GM21529 (cell line): ENCODE measurements around the gene OPCML.
A peak's percentile ranks its signal among the peaks of the same experiment; 100 is the strongest.

Experiments
- ATAC-seq: cut with Tn5 transposase; IDR thresholded peaks from one replicate; pipeline ENCODE4 v1.9.1; 2021; ENCODE audit not compliant: unreplicated experiment

Gene OPCML

GRCh38 chr11:133082841-133083488 lies 449.3 kb downstream of the OPCML start:
- peak; percentile 91 for ATAC-seq

GRCh38 chr11:133082453-133082781 lies 449.9 kb downstream of the OPCML start:
- ATAC-seq, result no peak

GRCh38 chr11:133081730-133082452 lies 450.4 kb downstream of the OPCML start:
- ATAC-seq, result no peak

- ATAC-seq, result no peak
These were observed 451.3 kb downstream of the OPCML start for GRCh38 chr11:133081020-133081419.

- ATAC-seq, result peak; percentile 41
These were observed 453.5 kb downstream of the OPCML start for GRCh38 chr11:133078591-133079404.

GRCh38 chr11:133078012-133078411 lies 454.3 kb downstream of the OPCML start:
- no peak for ATAC-seq

- no peak for ATAC-seq
These were observed 456.9 kb downstream of the OPCML start for GRCh38 chr11:133075351-133075750.

- no peak for ATAC-seq
These were observed 459.3 kb downstream of the OPCML start for GRCh38 chr11:133072858-133073582.

GRCh38 chr11:133072378-133072777 lies 459.9 kb downstream of the OPCML start:
- no peak for ATAC-seq

GRCh38 chr11:133070791-133071190 lies 461.5 kb downstream of the OPCML start:
- no peak for ATAC-seq

GRCh38 chr11:133070021-133070713 lies 462.1 kb downstream of the OPCML start:
- no peak for ATAC-seq

GRCh38 chr11:133065847-133066485 lies 466.3 kb downstream of the OPCML start:
- no peak for ATAC-seq

- no peak for ATAC-seq
These were observed 467.3 kb downstream of the OPCML start for GRCh38 chr11:133064961-133065360.

- ATAC-seq, result no peak
These were observed 468.0 kb downstream of the OPCML start for GRCh38 chr11:133064152-133064877.

- no peak for ATAC-seq
These were observed 473.8 kb downstream of the OPCML start for GRCh38 chr11:133058501-133058900.

GRCh38 chr11:133053124-133053776 lies 479.1 kb downstream of the OPCML start:
- no peak for ATAC-seq

- no peak for ATAC-seq
These were observed 479.8 kb downstream of the OPCML start for GRCh38 chr11:133052537-133052936.

GRCh38 chr11:133049244-133050019 lies 482.9 kb downstream of the OPCML start:
- ATAC-seq, result no peak
